ENCODE data around the gene LRMDA.

Gene LRMDA

DNA sequence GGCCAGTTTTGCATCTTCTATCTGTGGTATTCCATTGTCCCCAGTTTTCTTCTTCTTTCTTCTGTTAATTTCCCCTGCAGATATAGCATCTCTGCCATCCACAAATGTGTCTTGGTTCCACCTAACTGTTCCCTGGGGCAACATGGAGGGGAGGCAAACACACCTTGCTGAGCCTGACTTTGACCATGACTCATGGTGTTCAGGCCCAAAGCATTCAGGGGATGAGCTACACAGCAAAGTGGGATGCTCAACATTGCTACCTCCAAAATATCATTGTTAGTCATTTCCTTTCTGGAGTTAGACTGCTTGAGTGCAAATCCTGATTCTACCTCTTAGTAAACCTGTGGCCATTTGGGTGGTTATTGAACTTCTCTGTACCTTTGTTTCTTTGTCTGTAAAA, 542.7 kb downstream of the LRMDA start:
- H3K27ac ChIP-seq (ENCODE audit: low read depth, low read length), result no peak overlapping the region
- H3K4me3 ChIP-seq (ENCODE audit: low read length), result no peak overlapping the region
- H3K36me3 ChIP-seq (ENCODE audit: insufficient read depth, low read length), result no peaks in the 10 kb centered on the region
- H3K27me3 ChIP-seq (ENCODE audit: insufficient read depth, low read length), result no peaks in the 10 kb centered on the region
- H3K4me1 ChIP-seq (ENCODE audit: insufficient read depth, low read length), result 0 out of 2 replicates have a peak, but pooled peaks cover 5% of the 10 kb centered on the region
- no peaks in the 10 kb centered on the region for H3K9me3 ChIP-seq (ENCODE audit: insufficient read depth, low read depth, low read length)
- H3K9ac ChIP-seq (ENCODE audit: low read depth, low read length), result no peak overlapping the region

DNA sequence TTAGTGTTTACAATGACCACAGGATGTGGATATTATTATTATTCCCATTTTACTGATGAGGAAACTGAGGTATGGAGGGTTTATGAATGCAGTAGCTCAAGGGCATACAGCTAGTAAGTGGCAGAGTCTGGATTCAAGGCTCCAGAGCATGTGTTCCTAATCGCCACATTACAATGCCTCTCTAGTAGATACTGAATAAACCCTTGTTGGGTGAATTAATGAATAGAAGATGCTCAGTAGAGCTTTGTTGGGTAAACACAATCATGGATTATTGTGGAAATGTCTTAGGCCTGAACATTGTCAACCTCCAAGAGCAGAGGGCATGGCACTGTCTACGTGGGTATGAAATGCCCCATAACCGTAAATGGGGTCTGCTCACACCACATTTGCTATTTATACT, 545.3 kb downstream of the LRMDA start:
- Histone ChIP-seq H3K4me1 (ENCODE audit: insufficient read depth, low read length) (0 out of 2 replicates have a peak, but pooled peaks cover 3% of the 10 kb centered on the region), H3K4me3 (ENCODE audit: low read length) (no peak overlapping the region), H3K27me3 (ENCODE audit: insufficient read depth, low read length) (no peaks in the 10 kb centered on the region), H3K9ac (ENCODE audit: low read depth, low read length) (no peak overlapping the region), H3K9me3 (ENCODE audit: insufficient read depth, low read depth, low read length) (no peaks in the 10 kb centered on the region), H3K27ac (ENCODE audit: low read depth, low read length) (no peak overlapping the region), H3K36me3 (ENCODE audit: insufficient read depth, low read length) (no peaks in the 10 kb centered on the region)
- WGBS, result 100% methylated on average over 3 of the region's 3 CpGs

DNA sequence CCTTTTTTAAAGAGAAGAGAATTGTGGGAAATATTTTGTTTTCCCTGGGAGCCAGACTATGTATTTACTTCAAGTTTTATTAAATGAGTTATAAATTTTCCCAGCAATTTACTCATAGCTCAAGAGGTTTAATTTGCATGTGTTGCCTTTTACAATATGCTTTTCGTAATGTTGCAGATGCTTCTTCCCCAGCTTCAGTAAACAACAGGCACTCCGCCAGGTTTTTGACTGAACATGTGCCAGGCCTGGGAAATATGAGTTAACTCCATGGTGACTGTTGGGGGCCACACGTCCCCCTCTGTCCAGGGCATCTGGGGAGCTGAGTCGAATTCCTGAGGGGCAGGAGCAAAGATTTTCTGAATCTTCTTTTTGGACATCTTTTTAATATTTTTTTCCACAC, 545.7 kb downstream of the LRMDA start:
- 96% methylated on average over 4 of the region's 4 CpGs for WGBS
- Histone ChIP-seq H3K4me1 (ENCODE audit: insufficient read depth, low read length) (no peaks in the 10 kb centered on the region), H3K9me3 (ENCODE audit: insufficient read depth, low read depth, low read length) (no peaks in the 10 kb centered on the region), H3K27ac (ENCODE audit: low read depth, low read length) (no peak overlapping the region), H3K27me3 (ENCODE audit: insufficient read depth, low read length) (no peaks in the 10 kb centered on the region), H3K9ac (ENCODE audit: low read depth, low read length) (no peak overlapping the region), H3K36me3 (ENCODE audit: insufficient read depth, low read length) (no peaks in the 10 kb centered on the region), H3K4me3 (ENCODE audit: low read length) (no peak overlapping the region)

DNA sequence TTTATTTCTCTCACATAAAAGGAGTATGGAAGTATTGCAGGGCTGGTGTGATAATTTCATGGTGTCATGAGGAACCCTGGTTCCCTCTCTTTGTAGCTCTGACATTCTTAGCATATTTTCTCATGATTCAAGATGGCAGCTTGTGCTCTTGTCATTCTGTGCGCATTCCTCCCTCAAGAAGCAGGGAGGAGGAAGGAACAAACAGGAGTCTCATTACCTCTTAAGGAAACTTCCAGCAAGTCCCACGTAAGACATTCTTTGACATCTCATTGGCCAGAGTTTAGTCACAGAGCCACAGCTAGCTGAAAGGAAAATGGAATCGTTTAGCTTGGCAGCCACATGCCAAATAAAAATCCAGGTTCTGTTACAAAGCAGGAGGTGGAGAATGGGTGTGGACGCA, 546.8 kb downstream of the LRMDA start:
- H3K4me3 ChIP-seq (ENCODE audit: low read length), result no peak overlapping the region
- no peaks in the 10 kb centered on the region for H3K9me3 ChIP-seq (ENCODE audit: insufficient read depth, low read depth, low read length)
- WGBS, result 89% methylated on average over 4 of the region's 4 CpGs
- no peak overlapping the region for H3K9ac ChIP-seq (ENCODE audit: low read depth, low read length)
- no peak overlapping the region for H3K27ac ChIP-seq (ENCODE audit: low read depth, low read length)
- no peaks in the 10 kb centered on the region for H3K4me1 ChIP-seq (ENCODE audit: insufficient read depth, low read length)
- no peaks in the 10 kb centered on the region for H3K36me3 ChIP-seq (ENCODE audit: insufficient read depth, low read length)
- H3K27me3 ChIP-seq (ENCODE audit: insufficient read depth, low read length), result no peaks in the 10 kb centered on the region

DNA sequence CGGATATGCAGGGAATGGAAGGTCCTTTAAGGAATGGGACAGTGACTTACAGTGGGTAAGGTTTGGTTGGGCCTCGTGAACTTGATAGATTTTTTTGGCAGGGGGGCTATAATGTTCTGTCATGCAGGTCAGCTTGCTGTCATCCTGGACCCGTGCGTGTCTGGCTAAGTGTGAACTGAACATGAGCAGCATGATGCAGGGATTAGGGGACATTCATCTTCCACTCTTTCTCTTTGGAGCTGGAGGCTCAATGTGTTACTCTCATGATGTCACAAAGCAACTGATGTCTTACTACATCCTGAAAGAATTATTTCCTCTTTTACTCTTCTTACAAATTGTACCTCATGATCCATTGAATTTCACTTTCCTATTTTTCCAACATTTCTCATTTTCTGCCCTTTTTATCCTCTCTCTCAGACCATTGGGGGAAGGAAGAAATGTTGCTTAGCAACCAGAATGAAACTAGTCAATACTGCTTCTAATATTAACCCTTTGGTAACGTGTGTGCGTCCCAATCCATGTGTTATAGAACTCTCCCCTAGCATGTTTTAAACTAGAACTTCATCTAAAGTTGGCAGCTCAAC, 549.1 kb downstream of the LRMDA start:
- 87% methylated on average over 6 of the region's 6 CpGs for WGBS
- H3K4me1 ChIP-seq (ENCODE audit: insufficient read depth, low read length), result no peaks in the 10 kb centered on the region

DNA sequence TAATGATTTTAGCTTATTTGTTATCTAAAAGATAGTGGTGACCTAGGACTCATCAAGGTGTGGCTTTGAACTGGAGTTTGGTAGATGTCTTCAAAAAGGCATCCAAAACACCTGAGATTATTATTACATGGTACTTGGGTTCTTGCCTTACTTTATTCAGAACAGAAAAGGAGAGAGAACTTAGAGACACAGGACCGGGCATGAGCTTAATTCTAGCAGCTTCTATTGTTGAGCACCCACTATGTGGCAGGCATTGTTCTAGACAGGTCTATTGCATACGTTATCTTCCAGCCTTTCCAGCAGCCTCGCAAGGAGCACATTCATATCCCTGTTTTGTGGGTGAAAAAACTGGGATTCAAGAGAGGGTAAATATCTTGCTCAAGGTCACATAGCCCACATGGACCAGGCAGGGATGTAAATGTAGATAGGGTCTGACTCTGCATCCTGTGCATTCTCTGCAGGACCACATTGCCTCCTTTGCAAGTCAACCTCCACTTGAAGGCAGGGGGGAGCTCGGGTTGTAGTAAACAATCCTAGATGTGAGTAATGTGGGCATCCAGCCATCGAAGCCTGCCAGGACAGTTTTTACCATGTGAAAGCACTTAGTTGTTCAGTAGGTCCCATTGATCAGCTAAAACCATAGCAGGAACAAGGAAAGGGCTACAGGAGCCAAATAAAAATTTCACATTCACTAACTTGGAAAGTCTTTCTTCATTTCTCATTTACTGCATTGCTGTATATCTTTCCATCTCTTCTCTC, 551.4 kb downstream of the LRMDA start:
- H3K36me3 ChIP-seq (ENCODE audit: insufficient read depth, low read length), result no peaks in the 10 kb centered on the region
- no peaks in the 10 kb centered on the region for H3K27me3 ChIP-seq (ENCODE audit: insufficient read depth, low read length)
- H3K4me1 ChIP-seq (ENCODE audit: insufficient read depth, low read length), result peaks cover 3% of the 10 kb centered on the region; the same call in 1 of the 2 replicates
- H3K4me3 ChIP-seq (ENCODE audit: low read length), result no peak overlapping the region
- H3K27ac ChIP-seq (ENCODE audit: low read depth, low read length), result no peak overlapping the region
- H3K9me3 ChIP-seq (ENCODE audit: insufficient read depth, low read depth, low read length), result no peaks in the 10 kb centered on the region
- 89% methylated on average over 5 of the region's 5 CpGs for WGBS
- no peak overlapping the region for H3K9ac ChIP-seq (ENCODE audit: low read depth, low read length)

More for the DNA sequence above, 549.1 kb downstream of the LRMDA start:
- H3K27ac ChIP-seq (ENCODE audit: low read depth, low read length), result no peak overlapping the region
- no peaks in the 10 kb centered on the region for H3K27me3 ChIP-seq (ENCODE audit: insufficient read depth, low read length)
- no peaks in the 10 kb centered on the region for H3K36me3 ChIP-seq (ENCODE audit: insufficient read depth, low read length)
- H3K9me3 ChIP-seq (ENCODE audit: insufficient read depth, low read depth, low read length), result no peaks in the 10 kb centered on the region
- no peak overlapping the region for H3K9ac ChIP-seq (ENCODE audit: low read depth, low read length)
- no peak overlapping the region for H3K4me3 ChIP-seq (ENCODE audit: low read length)

DNA sequence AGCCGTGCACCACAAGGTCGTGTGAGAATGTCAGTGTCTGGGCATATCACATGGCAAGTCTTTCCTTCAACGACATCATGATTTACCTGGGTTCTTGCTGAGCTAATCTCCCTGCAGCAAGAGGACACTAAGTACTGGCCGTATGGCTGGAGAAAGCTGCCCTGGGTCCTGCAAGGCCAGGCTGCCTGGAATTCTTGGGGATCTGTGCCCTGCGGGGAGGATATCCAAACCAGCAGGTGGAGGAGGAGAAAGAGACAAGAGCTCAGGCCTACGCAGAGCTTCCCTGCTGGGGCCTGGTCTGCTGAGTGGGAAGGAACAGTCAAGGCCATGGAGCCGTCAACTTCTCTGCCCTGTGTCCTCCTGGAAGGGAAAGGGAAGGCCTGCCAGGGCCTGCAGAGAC, 552.6 kb downstream of the LRMDA start:
- H3K9ac ChIP-seq (ENCODE audit: low read depth, low read length), result no peak overlapping the region
- 80% methylated on average over 7 of the region's 7 CpGs for WGBS

DNA sequence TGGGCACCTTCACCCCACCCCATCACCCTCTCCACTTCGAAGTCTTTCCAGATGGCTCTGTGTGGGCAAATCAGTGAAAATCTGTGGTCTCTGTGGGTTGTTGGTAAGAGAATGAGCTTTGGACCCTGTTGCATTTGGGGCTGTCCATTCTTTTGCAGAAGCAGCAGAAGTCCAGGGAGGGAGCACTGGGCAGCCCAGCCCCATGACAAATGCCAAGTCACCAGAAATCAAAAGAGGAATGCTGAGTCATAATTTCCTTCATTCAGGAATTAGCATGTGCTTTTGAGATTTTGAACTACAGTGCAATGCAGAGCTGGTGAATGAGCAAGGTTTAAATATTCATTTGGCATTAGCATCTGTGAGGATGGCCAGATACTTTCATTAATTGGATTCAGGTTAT, 556.2 kb downstream of the LRMDA start:
- no peak overlapping the region for H3K27ac ChIP-seq (ENCODE audit: low read depth, low read length)

More for the DNA sequence above, 552.6 kb downstream of the LRMDA start:
- no peaks in the 10 kb centered on the region for H3K36me3 ChIP-seq (ENCODE audit: insufficient read depth, low read length)
- H3K4me3 ChIP-seq (ENCODE audit: low read length), result no peak overlapping the region
- no peak overlapping the region for H3K27ac ChIP-seq (ENCODE audit: low read depth, low read length)
- no peaks in the 10 kb centered on the region for H3K9me3 ChIP-seq (ENCODE audit: insufficient read depth, low read depth, low read length)
- peaks cover 5% of the 10 kb centered on the region; the same call in 1 of the 2 replicates for H3K4me1 ChIP-seq (ENCODE audit: insufficient read depth, low read length)
- H3K27me3 ChIP-seq (ENCODE audit: insufficient read depth, low read length), result no peaks in the 10 kb centered on the region

DNA sequence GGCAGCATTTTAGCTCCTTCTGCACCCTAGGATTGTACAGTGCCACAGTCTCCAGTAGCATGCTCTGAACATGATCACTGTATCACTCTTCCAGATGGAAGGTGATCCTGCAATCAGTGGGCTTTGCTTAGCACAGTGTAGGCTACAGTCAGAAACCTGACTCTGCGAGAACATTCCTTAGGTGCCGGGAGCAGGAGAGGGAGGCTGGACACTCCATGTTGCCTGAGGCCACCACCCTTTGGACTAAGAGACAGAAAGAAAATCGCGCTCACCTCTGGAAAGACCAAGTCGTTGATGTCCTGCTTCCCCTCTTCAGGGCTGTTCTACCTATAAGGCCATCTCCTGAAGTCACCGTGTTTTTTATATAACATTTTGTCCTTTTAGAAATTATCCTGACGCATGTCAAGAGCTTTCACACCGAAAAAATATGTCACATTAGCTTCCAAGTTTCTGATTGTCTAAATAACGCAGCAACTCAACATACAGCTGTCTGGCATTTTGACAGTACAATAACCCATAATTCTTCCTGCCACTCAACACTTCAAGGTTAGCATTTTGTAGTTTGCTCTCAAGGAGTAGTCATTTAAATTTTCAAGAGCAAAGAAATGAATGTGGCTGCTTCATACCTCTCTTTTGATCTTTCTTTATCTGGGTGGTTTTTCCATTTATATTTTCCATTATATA, 563.1 kb downstream of the LRMDA start:
- Histone ChIP-seq H3K27me3 (ENCODE audit: insufficient read depth, low read length) (no peaks in the 10 kb centered on the region), H3K27ac (ENCODE audit: low read depth, low read length) (no peak overlapping the region), H3K9ac (ENCODE audit: low read depth, low read length) (no peak overlapping the region), H3K36me3 (ENCODE audit: insufficient read depth, low read length) (no peaks in the 10 kb centered on the region), H3K4me3 (ENCODE audit: low read length) (no peak overlapping the region), H3K4me1 (ENCODE audit: insufficient read depth, low read length) (no peaks in the 10 kb centered on the region), H3K9me3 (ENCODE audit: insufficient read depth, low read depth, low read length) (no peaks in the 10 kb centered on the region)
- WGBS, result 93% methylated on average over 9 of the region's 9 CpGs

More for the DNA sequence above, 556.2 kb downstream of the LRMDA start:
- peaks cover 5% of the 10 kb centered on the region; the same call in 1 of the 2 replicates for H3K4me1 ChIP-seq (ENCODE audit: insufficient read depth, low read length)
- no peaks in the 10 kb centered on the region for H3K27me3 ChIP-seq (ENCODE audit: insufficient read depth, low read length)
- 100% methylated on average over 1 of the region's 1 CpG for WGBS
- H3K9ac ChIP-seq (ENCODE audit: low read depth, low read length), result no peak overlapping the region
- no peak overlapping the region for H3K4me3 ChIP-seq (ENCODE audit: low read length)
- H3K9me3 ChIP-seq (ENCODE audit: insufficient read depth, low read depth, low read length), result no peaks in the 10 kb centered on the region
- no peaks in the 10 kb centered on the region for H3K36me3 ChIP-seq (ENCODE audit: insufficient read depth, low read length)

DNA sequence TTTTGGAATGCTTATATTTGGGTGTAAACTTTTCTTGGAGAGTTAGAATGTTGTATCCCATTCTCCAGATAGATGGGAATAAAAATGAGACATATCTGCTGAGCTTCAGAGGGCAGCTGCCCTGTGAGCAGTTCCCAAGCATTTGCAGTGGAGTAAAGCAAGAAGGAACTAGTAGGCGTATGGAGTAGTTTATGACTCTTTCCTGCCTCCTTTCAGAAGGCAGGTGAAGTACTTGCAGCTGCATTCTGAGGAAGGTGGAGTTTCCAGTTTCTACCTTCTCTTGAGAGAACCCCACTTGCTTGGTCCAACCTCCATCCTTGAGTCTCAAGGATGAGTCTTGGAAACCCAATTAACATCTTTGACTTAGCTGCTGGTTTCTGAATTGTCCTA, 563.6 kb downstream of the LRMDA start:
- WGBS, result 94% methylated on average over 1 of the region's 1 CpG
- H3K27me3 ChIP-seq (ENCODE audit: insufficient read depth, low read length), result no peaks in the 10 kb centered on the region
- H3K9ac ChIP-seq (ENCODE audit: low read depth, low read length), result no peak overlapping the region
- H3K4me1 ChIP-seq (ENCODE audit: insufficient read depth, low read length), result no peaks in the 10 kb centered on the region
- H3K27ac ChIP-seq (ENCODE audit: low read depth, low read length), result no peak overlapping the region
- H3K4me3 ChIP-seq (ENCODE audit: low read length), result no peak overlapping the region
- no peaks in the 10 kb centered on the region for H3K36me3 ChIP-seq (ENCODE audit: insufficient read depth, low read length)
- H3K9me3 ChIP-seq (ENCODE audit: insufficient read depth, low read depth, low read length), result no peaks in the 10 kb centered on the region

DNA sequence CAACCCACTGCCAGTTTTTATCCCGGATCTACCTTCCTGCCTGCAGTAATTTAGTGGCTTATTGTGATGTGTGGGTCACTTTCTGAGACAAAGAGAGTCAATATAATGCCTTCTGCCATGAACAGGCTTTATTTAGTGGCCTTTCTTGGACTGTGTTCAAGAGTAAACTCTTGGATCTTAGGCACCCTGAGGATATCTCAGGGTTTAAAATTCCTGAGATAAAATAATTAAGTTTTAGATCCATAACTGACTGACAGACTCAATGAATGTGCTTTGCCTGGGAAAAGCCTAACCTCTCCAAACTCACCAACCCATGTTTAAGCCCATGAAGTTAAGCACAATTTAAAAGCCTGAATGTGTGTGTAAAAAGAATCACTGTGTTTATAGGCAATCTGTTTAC, 564.3 kb downstream of the LRMDA start:
- Histone ChIP-seq H3K4me3 (ENCODE audit: low read length) (no peak overlapping the region), H3K4me1 (ENCODE audit: insufficient read depth, low read length) (no peaks in the 10 kb centered on the region), H3K9me3 (ENCODE audit: insufficient read depth, low read depth, low read length) (no peaks in the 10 kb centered on the region), H3K27me3 (ENCODE audit: insufficient read depth, low read length) (no peaks in the 10 kb centered on the region), H3K36me3 (ENCODE audit: insufficient read depth, low read length) (no peaks in the 10 kb centered on the region), H3K9ac (ENCODE audit: low read depth, low read length) (no peak overlapping the region), H3K27ac (ENCODE audit: low read depth, low read length) (no peak overlapping the region)
- WGBS, result 89% methylated on average over 1 of the region's 1 CpG
